Activated CD8-positive, alpha-beta memory T cell treated with anti-CD3 and anti-CD28 coated beads, Interleukin-2, amount 50 U/mL, for 4 hours (primary cell): ENCODE results near the gene HERPUD1.

ENCODE experiments used
- DNase-seq: peaks from one replicate; pipeline ENCODE4 v3.0.0-alpha.2; 2020

Gene HERPUD1

GRCh38 chr16:56936491-56936890 is 4.5 kb downstream of the HERPUD1 start:
- no peak for DNase-seq

- no peak for DNase-seq
Measured at GRCh38 chr16:56936950-56937349, 5.0 kb downstream of the HERPUD1 start.

GRCh38 chr16:56938664-56939513 is 6.9 kb downstream of the HERPUD1 start:
- peak; percentile 30 for DNase-seq

GRCh38 chr16:56939801-56940200 is 7.9 kb downstream of the HERPUD1 start:
- DNase-seq, result no peak

DNA sequence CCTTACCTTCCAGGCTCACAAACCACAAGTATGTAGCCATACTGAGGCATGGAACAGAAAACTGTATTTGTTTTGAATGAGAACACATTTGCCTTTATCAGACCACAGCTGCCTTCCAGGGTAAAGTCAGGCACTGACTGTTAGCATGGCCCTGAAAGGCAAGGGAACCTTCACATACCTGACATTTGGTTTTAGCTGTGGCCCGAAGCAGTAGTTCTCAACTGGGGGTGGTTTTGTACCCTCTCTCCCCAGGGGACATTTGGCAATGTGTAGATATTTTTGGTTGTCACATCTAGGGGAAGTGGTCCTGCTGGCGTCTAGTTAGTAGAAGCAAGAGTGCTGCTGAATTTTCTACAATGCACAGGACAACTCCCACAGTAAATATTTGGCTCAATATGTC is 9.2 kb downstream of the HERPUD1 start:
- DNase-seq, result no peak

- no peak for DNase-seq
Measured at GRCh38 chr16:56941856-56942331, 10.0 kb downstream of the HERPUD1 start.

- DNase-seq, result no peak
Measured at GRCh38 chr16:56943761-56944375, 11.9 kb downstream of the HERPUD1 start.

GRCh38 chr16:56944954-56945839 is 13.3 kb downstream of the HERPUD1 start:
- DNase-seq, result no peak

DNA sequence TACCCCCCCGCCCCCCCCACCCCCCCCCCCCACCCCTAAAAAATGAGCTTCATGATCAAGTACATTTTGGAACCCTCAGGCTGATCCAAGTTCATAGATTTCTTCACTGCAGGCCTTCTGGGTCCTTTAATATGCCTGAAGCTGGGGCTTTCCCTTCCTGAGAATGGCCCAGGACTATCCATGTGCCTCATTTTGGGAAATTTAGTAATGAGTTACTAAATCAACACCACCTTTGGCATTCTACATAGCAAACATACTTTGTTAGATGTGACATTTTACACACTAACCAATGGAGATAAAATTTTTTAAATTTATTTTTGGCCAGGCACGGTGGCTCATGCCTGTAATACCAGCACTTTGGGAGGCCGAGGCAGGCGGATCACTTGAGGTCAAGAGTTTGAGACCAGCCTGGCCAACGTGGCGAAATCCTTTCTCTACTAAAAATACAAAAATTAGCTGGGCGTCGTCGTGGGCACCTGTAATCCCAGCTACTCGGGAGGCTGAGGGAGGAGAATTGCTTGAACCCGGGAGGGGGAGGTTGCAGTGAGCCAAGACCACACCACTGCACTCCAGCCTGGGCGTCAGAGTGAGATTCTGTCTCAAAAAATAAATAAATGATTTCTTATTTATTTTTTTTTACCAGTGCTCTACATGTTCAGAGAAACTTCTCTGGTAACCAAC is 14.0 kb downstream of the HERPUD1 start:
- no peak for DNase-seq

- no peak for DNase-seq
Measured at GRCh38 chr16:56946767-56947603, 15.0 kb downstream of the HERPUD1 start.

DNA sequence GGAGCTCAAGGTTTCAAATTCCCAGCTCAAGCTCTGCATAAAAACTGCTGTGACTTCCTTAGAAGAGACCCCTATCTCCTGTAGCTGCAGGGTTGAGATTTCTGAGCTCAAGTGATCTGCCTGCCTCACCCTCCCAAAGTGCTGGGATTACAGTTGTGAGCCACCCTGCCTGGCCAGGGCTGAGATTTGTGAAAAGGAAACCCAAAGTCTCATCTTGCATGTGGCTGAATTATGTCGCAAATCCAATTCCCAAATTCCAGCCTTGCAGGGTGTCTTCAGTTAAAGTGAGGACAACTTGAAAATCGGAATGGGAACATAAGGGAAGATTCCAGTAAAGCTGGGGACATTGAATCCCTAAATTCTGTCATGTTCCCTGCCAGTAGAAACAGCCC is 15.7 kb downstream of the HERPUD1 start:
- no peak for DNase-seq

GRCh38 chr16:56948234-56948633 is 16.3 kb downstream of the HERPUD1 start:
- DNase-seq, result no peak

DNA sequence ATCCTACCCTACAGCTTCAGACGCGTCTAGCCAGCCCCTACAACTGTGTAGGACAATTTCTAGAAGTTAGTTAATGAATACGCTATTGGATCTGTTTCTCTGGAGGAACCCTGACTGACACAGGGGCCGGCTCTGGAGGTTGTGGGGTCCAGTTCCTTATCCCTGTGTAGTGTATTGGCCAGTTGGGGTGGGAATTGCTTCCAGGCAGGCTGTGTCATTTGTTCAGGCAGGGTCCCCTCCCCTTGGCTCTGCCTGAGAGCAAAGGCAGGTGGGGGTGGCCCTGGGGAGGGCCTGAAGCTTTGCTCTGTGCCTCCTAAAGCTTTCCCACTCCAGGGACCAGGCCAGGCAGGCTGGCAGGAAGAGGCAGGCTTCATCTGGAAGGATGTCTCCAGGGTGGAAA is 18.1 kb downstream of the HERPUD1 start:
- DNase-seq, result no peak

DNA sequence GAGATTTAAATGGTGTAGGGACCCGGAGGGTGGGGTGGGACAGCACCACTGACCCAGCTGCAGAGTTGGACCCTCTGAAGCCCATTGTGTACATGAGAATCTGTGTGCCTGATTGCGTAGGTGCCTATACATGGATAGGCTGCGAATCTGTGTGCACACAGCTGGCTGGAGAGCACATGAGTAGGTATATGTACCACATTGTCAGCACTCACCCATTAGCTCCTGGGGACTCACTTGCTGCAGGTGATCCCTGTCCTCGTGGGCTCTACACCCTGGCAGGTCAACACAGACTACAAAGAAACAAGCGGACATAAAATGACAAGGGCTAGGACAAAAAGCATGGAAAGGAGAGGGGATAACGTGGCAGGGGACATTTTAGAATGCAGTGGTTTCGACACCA is 18.5 kb downstream of the HERPUD1 start:
- no peak for DNase-seq

GRCh38 chr16:56950881-56951771 is 19.2 kb downstream of the HERPUD1 start:
- DNase-seq, result peak; percentile 57

- no peak for DNase-seq
Measured at GRCh38 chr16:56953006-56953405, 21.1 kb downstream of the HERPUD1 start.

GRCh38 chr16:56956076-56956475 is 24.1 kb downstream of the HERPUD1 start:
- no peak for DNase-seq

- DNase-seq, result no peak
Measured at GRCh38 chr16:56956756-56957155, 24.8 kb downstream of the HERPUD1 start.

GRCh38 chr16:56960681-56961281 is 28.8 kb downstream of the HERPUD1 start:
- DNase-seq, result no peak

GRCh38 chr16:56961386-56961785 is 29.4 kb downstream of the HERPUD1 start:
- no peak for DNase-seq
